ENCODE measurements around the gene TMEM238.
A peak's percentile ranks its signal among the peaks of the same experiment; 100 is the strongest.

TMEM238 gene

GRCh38 chr19:55398200-55398925 lies 14.3 kb upstream of the TMEM238 start:
- no peak overlapping the region for H3K27ac ChIP-seq
- no peak for TF ChIP-seq CTCF (conservative IDR thresholded peaks at IDR 0.05)

GRCh38 chr19:55392820-55393761 lies 9.0 kb upstream of the TMEM238 start:
- H3K27ac ChIP-seq, result no peak overlapping the region
- no peak for TF ChIP-seq CTCF (conservative IDR thresholded peaks at IDR 0.05)

- TF ChIP-seq CTCF (conservative IDR thresholded peaks at IDR 0.05), result no peak
- no peak overlapping the region for H3K27ac ChIP-seq
Measured at GRCh38 chr19:55391702-55392615, 7.9 kb upstream of the TMEM238 start.

GRCh38 chr19:55391191-55391670 lies 7.1 kb upstream of the TMEM238 start:
- TF ChIP-seq CTCF (conservative IDR thresholded peaks at IDR 0.05), result no peak
- no peak overlapping the region for H3K27ac ChIP-seq

- no peak for TF ChIP-seq CTCF (conservative IDR thresholded peaks at IDR 0.05)
Measured at GRCh38 chr19:55390461-55390880, 6.4 kb upstream of the TMEM238 start.

GRCh38 chr19:55389386-55390317 lies 5.6 kb upstream of the TMEM238 start:
- peak overlapping the region; percentile 96 for H3K27ac ChIP-seq
- no peak for TF ChIP-seq CTCF (conservative IDR thresholded peaks at IDR 0.05)

More at GRCh38 chr19:55390461-55390880, 6.4 kb upstream of the TMEM238 start:
- H3K27ac ChIP-seq, result peak overlapping the region; percentile 96; the same call in 1 of the 2 replicates
